ENCODE data around the gene HOXD9. TPM values are rescaled to one million over a fixed set of nuclear protein-coding genes. Genes with fewer than 3 reads are reported as not detected.

The HOXD9 gene
- total and polyA plus RNA-seq, 10 donors, result 1.1 to 4.0 (median 2.6) TPM

- peaks cover 0 to 50% (median 27%) of the 10 kb centered on the region in 6 donors for H3K4me1 ChIP-seq
- H3K27ac ChIP-seq, result no peak overlapping the region
- peaks cover 13 to 100% (median 99%) of the 10 kb centered on the region in 7 donors for H3K27me3 ChIP-seq (replicated peaks in 1 of 7)
- no peak for DNase-seq
- intact Hi-C loops (cut with DNase I; ENCODE audit: low total_unique reads), result no loop called here
- no peaks in the 10 kb centered on the region for H3K36me3 ChIP-seq
- H3K4me3 ChIP-seq, result no peak overlapping the region
- WGBS, 5 donors, result 27 to 40% (median 29%) methylated on average over 13 of the region's 13 CpGs
- no peak for TF ChIP-seq POLR2A (IDR thresholded peaks at IDR 0.05)
- TF ChIP-seq CTCF (IDR thresholded peaks at IDR 0.05 in 8 of 11, conservative IDR thresholded peaks at IDR 0.05 in 3 of 11), result no peak
- TF ChIP-seq POLR2AphosphoS5 (IDR thresholded peaks at IDR 0.05), result no peak
- peaks cover 0 to 11% (median 0%) of the 10 kb centered on the region in 8 donors for H3K9me3 ChIP-seq
Measured at GRCh38 chr2:176120364-176121189, 1.9 kb upstream of the HOXD9 start.

- intact Hi-C loops (cut with DNase I; ENCODE audit: low total_unique reads), result no loop called here
- Histone ChIP-seq H3K4me1 (peaks cover 0 to 42% (median 27%) of the 10 kb centered on the region in 6 donors), H3K4me3 (peak overlapping the region in 6 of 8 donors; percentile 7 to 69 (median 45)), H3K27me3 (replicated peaks in 1 of 7) (peaks cover 13 to 100% (median 99%) of the 10 kb centered on the region in 7 donors), H3K27ac (peak overlapping the region in 5 of 8 donors; percentile 79 to 85 (median 82)), H3K36me3 (no peaks in the 10 kb centered on the region), H3K9me3 (peaks cover 0 to 10% (median 0%) of the 10 kb centered on the region in 8 donors)
- no peak for DNase-seq
- 12 to 22% (median 18%) methylated on average over 28 to 53 of the region's 53 CpGs for WGBS, 5 donors
- TF ChIP-seq POLR2A (IDR thresholded peaks at IDR 0.05) (no peak), POLR2AphosphoS5 (IDR thresholded peaks at IDR 0.05) (no peak), CTCF (IDR thresholded peaks at IDR 0.05 in 8 of 11, conservative IDR thresholded peaks at IDR 0.05 in 3 of 11) (no peak)
Measured at GRCh38 chr2:176121190-176122051, 1.1 kb upstream of the HOXD9 start.

- peak; percentile 75 for DNase-seq
- no peak for TF ChIP-seq POLR2AphosphoS5 (IDR thresholded peaks at IDR 0.05)
- TF ChIP-seq POLR2A (IDR thresholded peaks at IDR 0.05), result no peak
- TF ChIP-seq CTCF (IDR thresholded peaks at IDR 0.05 in 8 of 11, conservative IDR thresholded peaks at IDR 0.05 in 3 of 11), result no peak
- intact Hi-C loops (cut with DNase I; ENCODE audit: low total_unique reads), result no loop called here
- H3K4me1 ChIP-seq, result peaks cover 0 to 41% (median 28%) of the 10 kb centered on the region in 6 donors
- peaks cover 0 to 3% (median 0%) of the 10 kb centered on the region in 8 donors for H3K9me3 ChIP-seq
- peaks cover 11 to 100% (median 94%) of the 10 kb centered on the region in 7 donors for H3K27me3 ChIP-seq (replicated peaks in 1 of 7)
- 2 to 15% (median 6%) methylated on average over 12 to 47 of the region's 47 CpGs for WGBS, 5 donors
- peak overlapping the region; percentile 4 to 85 (median 82) for H3K27ac ChIP-seq
- peak overlapping the region; percentile 26 to 69 (median 43) for H3K4me3 ChIP-seq
- no peaks in the 10 kb centered on the region for H3K36me3 ChIP-seq
Measured at GRCh38 chr2:176122052-176122682, 352 bp upstream of the HOXD9 start.

All from spleen (tissue), 11 donors.